Endodermal cell (in vitro differentiated cells): ENCODE results near the gene PARP12. TPM values are rescaled to one million over a fixed set of nuclear protein-coding genes. Genes with fewer than 3 reads are reported as not detected.

Experiments used
- DNase-seq: peaks from one replicate; pipeline ENCODE4 v3.0.0-alpha.2; 2017
- H3K27ac ChIP-seq: 2 replicates; pipeline ENCODE4 v1.5.1; 2013; ENCODE audit warnings: mild to moderate bottlenecking, low read depth, low read length, moderate library complexity
- H3K27me3 ChIP-seq: 2 replicates; pipeline ENCODE4 v1.6.1; 2013; ENCODE audit warnings: mild to moderate bottlenecking, low read length, moderate library complexity; ENCODE audit not compliant: insufficient read depth, control insufficient read depth, poor library complexity, severe bottlenecking
- H3K36me3 ChIP-seq: 2 replicates; pipeline ENCODE4 v1.7.0; 2013; ENCODE audit warnings: mild to moderate bottlenecking, low read length, moderate library complexity; ENCODE audit not compliant: control insufficient read depth, insufficient read depth
- H3K4me1 ChIP-seq: one replicate; pipeline ENCODE4 v1.7.0; 2013; ENCODE audit warnings: low read length; ENCODE audit not compliant: control insufficient read depth, insufficient read depth
- H3K4me3 ChIP-seq: 2 replicates; pipeline ENCODE4 v1.5.1; 2013; ENCODE audit warnings: mild to moderate bottlenecking, low read length, moderate library complexity
- H3K9ac ChIP-seq: 2 replicates; pipeline ENCODE4 v1.6.1; 2013; ENCODE audit warnings: mild to moderate bottlenecking, low read length, moderate library complexity; ENCODE audit not compliant: poor library complexity, severe bottlenecking; ENCODE audit errors: extremely low read depth
- H3K9me3 ChIP-seq: 2 replicates; pipeline ENCODE4 v1.6.1; 2013; ENCODE audit warnings: mild to moderate bottlenecking, low read length, moderate library complexity; ENCODE audit not compliant: control insufficient read depth
- H3K27ac Mint-ChIP-seq: 2 replicates; pipeline ENCODE4 v1.8.0; 2020; ENCODE audit warnings: mixed read lengths
- H3K27me3 Mint-ChIP-seq: 2 replicates; pipeline ENCODE4 v1.8.0; 2021; ENCODE audit warnings: mild to moderate bottlenecking, mixed read lengths; ENCODE audit not compliant: insufficient read depth
- H3K36me3 Mint-ChIP-seq: 2 replicates; pipeline ENCODE4 v1.8.0; 2020; ENCODE audit warnings: low read depth, mixed read lengths
- H3K4me1 Mint-ChIP-seq: 2 replicates; pipeline ENCODE4 v1.8.0; 2020; ENCODE audit warnings: mixed read lengths
- H3K4me3 Mint-ChIP-seq: 2 replicates; pipeline ENCODE4 v1.8.0; 2020; ENCODE audit warnings: mild to moderate bottlenecking, moderate library complexity, mixed read lengths
- H3K9me3 Mint-ChIP-seq: 2 replicates; pipeline ENCODE4 v1.8.0; 2020; ENCODE audit warnings: mild to moderate bottlenecking, mixed read lengths
- CTCF ChIP-seq: fragments of 200-600 bp; sonication (generic); conservative IDR thresholded peaks from 2 replicates; pipeline ENCODE4 v1.5.0; 2021; ENCODE audit warnings: antibody characterized with exemption, mild to moderate bottlenecking
- WGBS, 2 experiments: methylation state at CpG; one replicate each; pipeline versions ENCODE4 v1.1.5 to v1.1.7; 2013; ENCODE audit warnings: missing lambda C conversion rate in 2 of 2, mixed read lengths in 1 of 2; ENCODE audit not compliant: insufficient coverage in 1 of 2, insufficient read length in 1 of 2; 5-methylcytosine and 5-hydroxymethylcytosine counted together
- total RNA-seq, 2 donors: library from RNA; stranded (reverse); fragmentation: NEBNext Ultra II Directional in 1 of 2; extraction: Animal tissue kit (Norgen Biotek cat#: 25700) in 1 of 2; gene quantifications; 2 replicates in 1 of 2; 3 replicates in 1 of 2; pipeline ENCODE4 v1.2.1, GENCODE V29; 2021

The PARP12 gene
- total RNA-seq, 2 donors from 2014 or later, result 9.4 to 10.4 TPM

- Mint-ChIP-seq H3K4me3 (no peak overlapping the region), H3K4me1 (no peaks in the 10 kb centered on the region), H3K27ac (no peak overlapping the region)
These were observed 40.1 kb downstream of the PARP12 start for GRCh38 chr7:140022582-140023211.

GRCh38 chr7:140021603-140022002, 41.1 kb downstream of the PARP12 start:
- no peak overlapping the region for H3K27ac Mint-ChIP-seq
- TF ChIP-seq CTCF, result no peak

More at GRCh38 chr7:140022582-140023211, 40.1 kb downstream of the PARP12 start:
- H3K9me3 Mint-ChIP-seq, result no peaks in the 10 kb centered on the region
- Histone ChIP-seq H3K27me3 (no peaks in the 10 kb centered on the region), H3K9ac (no peak overlapping the region), H3K4me3 (no peak overlapping the region), H3K4me1 (no peaks in the 10 kb centered on the region), H3K36me3 (no peaks in the 10 kb centered on the region), H3K9me3 (no peaks in the 10 kb centered on the region), H3K27ac (no peak overlapping the region)
- H3K36me3 Mint-ChIP-seq, result no peaks in the 10 kb centered on the region
- DNase-seq, result no peak
- no peaks in the 10 kb centered on the region for H3K27me3 Mint-ChIP-seq
- 91% methylated on average over 7 of the region's 7 CpGs; no CpG with 5 or more reads in 1 of the 2 experiments for WGBS, 2 experiments
- no peak for TF ChIP-seq CTCF

GRCh38 chr7:140019606-140020005, 43.1 kb downstream of the PARP12 start:
- Histone ChIP-seq H3K36me3 (no peaks in the 10 kb centered on the region), H3K27me3 (no peaks in the 10 kb centered on the region), H3K9ac (no peak overlapping the region), H3K9me3 (no peaks in the 10 kb centered on the region), H3K27ac (no peak overlapping the region), H3K4me3 (no peak overlapping the region), H3K4me1 (no peaks in the 10 kb centered on the region)
- no peak for TF ChIP-seq CTCF
- no peaks in the 10 kb centered on the region for H3K9me3 Mint-ChIP-seq
- H3K4me3 Mint-ChIP-seq, result no peak overlapping the region
- H3K27me3 Mint-ChIP-seq, result no peaks in the 10 kb centered on the region
- H3K4me1 Mint-ChIP-seq, result no peaks in the 10 kb centered on the region
- no peaks in the 10 kb centered on the region for H3K36me3 Mint-ChIP-seq
- H3K27ac Mint-ChIP-seq, result no peak overlapping the region
- DNase-seq, result no peak
- 81 to 94% methylated on average over 2 to 3 of the region's 3 CpGs for WGBS, 2 experiments

More at GRCh38 chr7:140021603-140022002, 41.1 kb downstream of the PARP12 start:
- Mint-ChIP-seq H3K4me1 (no peaks in the 10 kb centered on the region), H3K9me3 (no peaks in the 10 kb centered on the region), H3K27me3 (no peaks in the 10 kb centered on the region), H3K4me3 (no peak overlapping the region), H3K36me3 (no peaks in the 10 kb centered on the region)
- Histone ChIP-seq H3K4me3 (no peak overlapping the region), H3K36me3 (no peaks in the 10 kb centered on the region), H3K9me3 (no peaks in the 10 kb centered on the region), H3K4me1 (no peaks in the 10 kb centered on the region), H3K27ac (no peak overlapping the region), H3K9ac (no peak overlapping the region), H3K27me3 (no peaks in the 10 kb centered on the region)
- DNase-seq, result no peak
- 93 to 100% methylated on average over 4 to 8 of the region's 8 CpGs for WGBS, 2 experiments
